ENCODE results near the gene ETS2.
A peak's percentile ranks its signal among the peaks of the same experiment; 100 is the strongest.

Gene ETS2

DNA sequence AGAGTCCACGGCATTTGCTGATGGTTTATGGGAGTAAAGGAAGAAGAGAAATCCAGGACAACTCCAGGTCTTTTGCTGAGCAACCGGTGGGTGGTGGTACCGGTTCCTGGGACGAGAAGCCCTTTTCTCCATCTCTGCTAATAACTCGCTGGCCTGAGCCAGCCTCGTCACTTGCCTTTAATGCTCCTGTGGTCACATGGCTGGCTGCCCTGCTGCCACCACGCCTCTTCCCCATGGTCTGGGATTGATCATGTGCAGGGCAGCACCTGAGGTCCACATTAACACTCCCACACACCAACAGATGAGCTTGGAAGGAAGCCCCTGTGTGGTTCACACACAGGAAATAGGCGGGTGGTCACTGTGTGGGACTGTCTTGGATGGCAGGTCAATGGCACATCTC lies 10.3 kb upstream of the ETS2 start:
- H3K14ac ChIP-seq (ENCODE audit: low read length) = peak overlapping the region; percentile 41
- no peaks in the 10 kb centered on the region for H3K27me3 ChIP-seq (ENCODE audit: control insufficient read depth in 3 of 3, insufficient read depth in 3 of 3, low read depth in 1 of 3, low read length in 3 of 3)
- peak overlapping the region; percentile 79 for H4K91ac ChIP-seq (ENCODE audit: low read depth, low read length, poor library complexity)
- no peak overlapping the region for H2BK15ac ChIP-seq (ENCODE audit: low read length)
- H3K9ac ChIP-seq (ENCODE audit: low read depth, low read length, poor library complexity) = no peak overlapping the region
- no peak overlapping the region for H3K4me3 ChIP-seq (ENCODE audit: low read length in 2 of 2)
- no peak overlapping the region for H2BK120ac ChIP-seq (ENCODE audit: low read depth, low read length)
- no peaks in the 10 kb centered on the region for H3K79me1 ChIP-seq (ENCODE audit: low read depth, low read length)
- no peaks in the 10 kb centered on the region for H3K36me3 ChIP-seq (replicated peaks in 1 of 2; ENCODE audit: control insufficient read depth in 2 of 2, insufficient read depth in 2 of 2, low read length in 2 of 2)
- H3K18ac ChIP-seq (ENCODE audit: low read length) = peak overlapping the region; percentile 35
- H2AK5ac ChIP-seq (ENCODE audit: low read depth, low read length) = no peak overlapping the region
- H2AFZ ChIP-seq (ENCODE audit: low read length) = no peak overlapping the region
- H2BK5ac ChIP-seq (ENCODE audit: low read length) = no peak overlapping the region
- H4K8ac ChIP-seq (ENCODE audit: low read depth, low read length) = no peak overlapping the region
- H2BK12ac ChIP-seq (ENCODE audit: low read length) = no peak overlapping the region
- no peak for DNase-seq (ENCODE audit: low spot score)
- H3K4ac ChIP-seq (ENCODE audit: low read length) = no peak overlapping the region
- no peak overlapping the region for H3K27ac ChIP-seq (replicated peaks; ENCODE audit: low read length)
- peaks cover 0 to 4% of the 10 kb centered on the region in 2 donors for H3K9me3 ChIP-seq (replicated peaks in 1 of 2; ENCODE audit: control insufficient read depth in 2 of 2, insufficient read depth in 1 of 2, low read depth in 1 of 2, low read length in 2 of 2)
- no peak overlapping the region for H3K4me2 ChIP-seq (ENCODE audit: insufficient read depth, low read length, poor library complexity, severe bottlenecking)
- H3K23ac ChIP-seq (ENCODE audit: low read depth, low read length, poor library complexity) = no peak overlapping the region
- peaks cover 0 to 7% of the 10 kb centered on the region in 2 donors for H3K4me1 ChIP-seq (ENCODE audit: control insufficient read depth in 2 of 2, insufficient read depth in 1 of 2, low read depth in 1 of 2, low read length in 2 of 2)
- no CpG with 5 or more reads among the region's 8 CpGs for WGBS, 2 donors (ENCODE audit: extremely low coverage in 2 of 2, insufficient read length in 2 of 2, insufficient replicate concordance in 1 of 2)

DNA sequence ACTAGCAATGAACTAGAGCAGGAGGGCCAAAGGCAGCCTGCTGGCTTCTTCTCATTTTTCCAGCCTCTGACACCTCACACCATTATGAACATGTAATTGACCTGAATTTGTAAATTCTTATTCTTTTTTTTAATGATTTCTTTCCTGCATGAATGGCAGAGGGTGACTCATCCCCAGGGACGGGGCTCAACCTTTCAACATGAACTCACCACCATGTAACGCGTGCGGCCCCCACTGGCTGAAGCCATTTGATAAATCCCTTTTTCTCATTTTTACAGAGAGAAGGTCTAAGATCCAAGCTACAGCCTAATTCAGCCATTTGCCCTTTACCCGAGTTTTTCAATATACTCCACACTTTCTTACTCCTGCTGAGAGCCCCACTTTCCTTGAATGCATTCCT lies 9.3 kb upstream of the ETS2 start:
- Histone ChIP-seq H3K9me3 (replicated peaks in 1 of 2; ENCODE audit: control insufficient read depth in 2 of 2, insufficient read depth in 1 of 2, low read depth in 1 of 2, low read length in 2 of 2) (peaks cover 0 to 4% of the 10 kb centered on the region in 2 donors), H3K36me3 (replicated peaks in 1 of 2; ENCODE audit: control insufficient read depth in 2 of 2, insufficient read depth in 2 of 2, low read length in 2 of 2) (no peaks in the 10 kb centered on the region), H2AFZ (ENCODE audit: low read length) (no peak overlapping the region), H3K14ac (ENCODE audit: low read length) (no peak overlapping the region), H3K9ac (ENCODE audit: low read depth, low read length, poor library complexity) (no peak overlapping the region), H3K4ac (ENCODE audit: low read length) (no peak overlapping the region), H3K4me1 (ENCODE audit: control insufficient read depth in 2 of 2, insufficient read depth in 1 of 2, low read depth in 1 of 2, low read length in 2 of 2) (peaks cover 0 to 7% of the 10 kb centered on the region in 2 donors), H3K18ac (ENCODE audit: low read length) (no peak overlapping the region), H3K4me2 (ENCODE audit: insufficient read depth, low read length, poor library complexity, severe bottlenecking) (no peak overlapping the region), H3K27ac (replicated peaks; ENCODE audit: low read length) (no peak overlapping the region), H2BK5ac (ENCODE audit: low read length) (no peak overlapping the region), H3K79me1 (ENCODE audit: low read depth, low read length) (no peaks in the 10 kb centered on the region), H4K91ac (ENCODE audit: low read depth, low read length, poor library complexity) (no peak overlapping the region), H3K23ac (ENCODE audit: low read depth, low read length, poor library complexity) (no peak overlapping the region), H3K4me3 (ENCODE audit: low read length in 2 of 2) (no peak overlapping the region), H2AK5ac (ENCODE audit: low read depth, low read length) (no peak overlapping the region), H2BK12ac (ENCODE audit: low read length) (no peak overlapping the region), H2BK15ac (ENCODE audit: low read length) (no peak overlapping the region), H3K27me3 (ENCODE audit: control insufficient read depth in 3 of 3, insufficient read depth in 3 of 3, low read depth in 1 of 3, low read length in 3 of 3) (no peaks in the 10 kb centered on the region), H2BK120ac (ENCODE audit: low read depth, low read length) (no peak overlapping the region), H4K8ac (ENCODE audit: low read depth, low read length) (no peak overlapping the region)
- WGBS, 2 donors (ENCODE audit: extremely low coverage in 2 of 2, insufficient read length in 2 of 2, insufficient replicate concordance in 1 of 2) = no CpG with 5 or more reads among the region's 5 CpGs
- DNase-seq (ENCODE audit: low spot score) = no peak

DNA sequence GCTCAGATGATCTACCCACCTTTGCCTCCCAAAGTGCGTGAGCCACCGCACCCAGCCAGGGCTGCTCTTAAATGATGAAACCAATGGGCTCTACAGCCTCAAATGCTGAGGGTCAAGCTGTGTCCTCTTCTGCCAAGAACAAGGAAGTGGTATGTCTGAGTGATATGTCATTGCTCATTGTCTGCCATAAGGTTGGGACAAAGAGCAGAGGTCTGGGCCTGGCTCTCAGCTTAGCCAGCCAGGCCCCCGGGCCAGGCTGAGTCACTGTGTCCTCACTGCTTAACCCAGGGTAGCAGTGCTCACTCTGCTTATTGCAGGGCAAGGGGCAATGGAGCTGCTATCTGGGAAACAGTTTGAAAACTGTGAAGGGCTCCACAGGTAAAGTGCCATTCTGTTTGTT lies 8.3 kb upstream of the ETS2 start:
- no peak for DNase-seq (ENCODE audit: low spot score)

DNA sequence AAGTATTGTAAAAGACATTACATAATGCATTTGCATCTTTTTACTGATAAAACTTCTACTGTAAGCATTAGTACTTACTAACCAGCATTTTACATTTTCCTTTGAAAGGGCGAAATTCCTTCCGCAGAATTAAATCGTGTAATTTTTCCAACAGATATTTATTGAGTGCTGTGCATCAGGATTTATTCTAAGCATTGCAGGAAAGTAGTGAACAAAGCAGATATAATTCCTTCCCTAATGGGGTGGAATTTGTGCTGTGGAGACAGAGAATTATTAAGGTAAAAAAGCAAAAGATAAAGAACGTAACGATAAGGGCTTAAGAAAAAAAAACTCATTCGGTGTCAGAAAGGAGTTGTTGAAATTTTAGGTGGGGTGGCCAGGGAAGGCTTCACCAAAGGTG lies 7.6 kb upstream of the ETS2 start:
- Histone ChIP-seq H3K4me1 (ENCODE audit: control insufficient read depth in 2 of 2, insufficient read depth in 1 of 2, low read depth in 1 of 2, low read length in 2 of 2) (peaks cover 0 to 7% of the 10 kb centered on the region in 2 donors), H2AK5ac (ENCODE audit: low read depth, low read length) (no peak overlapping the region), H2BK5ac (ENCODE audit: low read length) (no peak overlapping the region), H3K9me3 (replicated peaks in 1 of 2; ENCODE audit: control insufficient read depth in 2 of 2, insufficient read depth in 1 of 2, low read depth in 1 of 2, low read length in 2 of 2) (peaks cover 0 to 4% of the 10 kb centered on the region in 2 donors), H4K91ac (ENCODE audit: low read depth, low read length, poor library complexity) (no peak overlapping the region), H3K27me3 (ENCODE audit: control insufficient read depth in 3 of 3, insufficient read depth in 3 of 3, low read depth in 1 of 3, low read length in 3 of 3) (peaks cover 0 to 5% (median 0%) of the 10 kb centered on the region in 3 experiments), H2BK15ac (ENCODE audit: low read length) (no peak overlapping the region), H3K18ac (ENCODE audit: low read length) (no peak overlapping the region), H3K4me2 (ENCODE audit: insufficient read depth, low read length, poor library complexity, severe bottlenecking) (no peak overlapping the region), H3K23ac (ENCODE audit: low read depth, low read length, poor library complexity) (no peak overlapping the region), H3K79me1 (ENCODE audit: low read depth, low read length) (no peaks in the 10 kb centered on the region), H3K4me3 (ENCODE audit: low read length in 2 of 2) (no peak overlapping the region), H3K4ac (ENCODE audit: low read length) (no peak overlapping the region), H2BK120ac (ENCODE audit: low read depth, low read length) (no peak overlapping the region), H3K27ac (replicated peaks; ENCODE audit: low read length) (no peak overlapping the region), H4K8ac (ENCODE audit: low read depth, low read length) (no peak overlapping the region), H2BK12ac (ENCODE audit: low read length) (no peak overlapping the region), H2AFZ (ENCODE audit: low read length) (no peak overlapping the region), H3K9ac (ENCODE audit: low read depth, low read length, poor library complexity) (no peak overlapping the region), H3K36me3 (replicated peaks in 1 of 2; ENCODE audit: control insufficient read depth in 2 of 2, insufficient read depth in 2 of 2, low read length in 2 of 2) (no peaks in the 10 kb centered on the region), H3K14ac (ENCODE audit: low read length) (no peak overlapping the region)
- no peak for DNase-seq (ENCODE audit: low spot score)
- WGBS, 2 donors (ENCODE audit: extremely low coverage in 2 of 2, insufficient read length in 2 of 2, insufficient replicate concordance in 1 of 2) = no CpG with 5 or more reads among the region's 6 CpGs

More for the DNA sequence above, 8.3 kb upstream of the ETS2 start:
- no peak overlapping the region for H3K4me3 ChIP-seq (ENCODE audit: low read length in 2 of 2)
- no peak overlapping the region for H3K9ac ChIP-seq (ENCODE audit: low read depth, low read length, poor library complexity)
- H2BK120ac ChIP-seq (ENCODE audit: low read depth, low read length) = no peak overlapping the region
- H3K79me1 ChIP-seq (ENCODE audit: low read depth, low read length) = no peaks in the 10 kb centered on the region
- H2BK12ac ChIP-seq (ENCODE audit: low read length) = no peak overlapping the region
- H3K27me3 ChIP-seq (ENCODE audit: control insufficient read depth in 3 of 3, insufficient read depth in 3 of 3, low read depth in 1 of 3, low read length in 3 of 3) = peaks cover 0 to 2% (median 0%) of the 10 kb centered on the region in 3 experiments
- H3K9me3 ChIP-seq (replicated peaks in 1 of 2; ENCODE audit: control insufficient read depth in 2 of 2, insufficient read depth in 1 of 2, low read depth in 1 of 2, low read length in 2 of 2) = peaks cover 0 to 4% of the 10 kb centered on the region in 2 donors
- no peaks in the 10 kb centered on the region for H3K36me3 ChIP-seq (replicated peaks in 1 of 2; ENCODE audit: control insufficient read depth in 2 of 2, insufficient read depth in 2 of 2, low read length in 2 of 2)
- no peak overlapping the region for H3K4me2 ChIP-seq (ENCODE audit: insufficient read depth, low read length, poor library complexity, severe bottlenecking)
- no CpG with 5 or more reads among the region's 3 CpGs for WGBS, 2 donors (ENCODE audit: extremely low coverage in 2 of 2, insufficient read length in 2 of 2, insufficient replicate concordance in 1 of 2)
- no peak overlapping the region for H3K23ac ChIP-seq (ENCODE audit: low read depth, low read length, poor library complexity)
- H3K14ac ChIP-seq (ENCODE audit: low read length) = no peak overlapping the region
- H2BK5ac ChIP-seq (ENCODE audit: low read length) = no peak overlapping the region
- no peak overlapping the region for H3K27ac ChIP-seq (replicated peaks; ENCODE audit: low read length)
- no peak overlapping the region for H4K8ac ChIP-seq (ENCODE audit: low read depth, low read length)
- H4K91ac ChIP-seq (ENCODE audit: low read depth, low read length, poor library complexity) = no peak overlapping the region
- H2AK5ac ChIP-seq (ENCODE audit: low read depth, low read length) = no peak overlapping the region
- H2BK15ac ChIP-seq (ENCODE audit: low read length) = no peak overlapping the region
- peaks cover 0 to 7% of the 10 kb centered on the region in 2 donors for H3K4me1 ChIP-seq (ENCODE audit: control insufficient read depth in 2 of 2, insufficient read depth in 1 of 2, low read depth in 1 of 2, low read length in 2 of 2)
- no peak overlapping the region for H2AFZ ChIP-seq (ENCODE audit: low read length)
- H3K18ac ChIP-seq (ENCODE audit: low read length) = no peak overlapping the region
- H3K4ac ChIP-seq (ENCODE audit: low read length) = no peak overlapping the region
